Neural cell (in vitro differentiated cells): ENCODE results near the gene UTP3. TPM values are rescaled to one million over a fixed set of nuclear protein-coding genes. Genes with fewer than 3 reads are reported as not detected.

ENCODE experiments used
- H2AFZ ChIP-seq: fragments of 200-600, 300-800 bp; sonication (generic), shearing (Covaris generic); 2 replicates; pipeline ENCODE4 v1.6.0; 2014; ENCODE audit warnings: low read depth, mild to moderate bottlenecking, antibody characterized with exemption, low read length, moderate library complexity
- H3F3A ChIP-seq: fragments of 200-600 bp; shearing (Covaris generic); 2 replicates; pipeline ENCODE4 v1.6.1; 2016; ENCODE audit warnings: mild to moderate bottlenecking, moderate library complexity, mixed read lengths, antibody characterized with exemption, low read length; ENCODE audit not compliant: insufficient read depth, poor library complexity, severe bottlenecking
- H3K27ac ChIP-seq: fragments of 200-600, 300-800 bp; sonication (generic), shearing (Covaris generic); 2 replicates; pipeline ENCODE4 v1.5.1; 2014; ENCODE audit warnings: mild to moderate bottlenecking, low read length, moderate library complexity
- H3K27me3 ChIP-seq: fragments of 300-800, 200-600 bp; sonication (generic), shearing (Covaris generic); 2 replicates; pipeline ENCODE4 v1.6.0; 2014; ENCODE audit warnings: mild to moderate bottlenecking, low read depth, low read length, moderate library complexity; ENCODE audit not compliant: insufficient read depth
- H3K36me3 ChIP-seq: fragments of 300-800, 200-600 bp; sonication (generic), shearing (Covaris generic); 2 replicates; pipeline ENCODE4 v1.5.1; 2014; ENCODE audit warnings: mild to moderate bottlenecking, antibody characterized with exemption, low read length, moderate library complexity; ENCODE audit not compliant: insufficient read depth
- H3K4me2 ChIP-seq: fragments of 300-800, 200-600 bp; sonication (generic), shearing (Covaris generic); 2 replicates; pipeline ENCODE4 v1.6.0; 2014; ENCODE audit warnings: mild to moderate bottlenecking, low read length
- H3K4me3 ChIP-seq: fragments of 300-800, 200-600 bp; sonication (generic), shearing (Covaris generic); 2 replicates; pipeline ENCODE4 v1.5.1; 2014; ENCODE audit warnings: mild to moderate bottlenecking, low read length, moderate library complexity
- H3K79me2 ChIP-seq: fragments of 200-600 bp; shearing (Covaris generic); replicated peaks from 2 replicates; pipeline ENCODE4 v1.6.0; 2014; ENCODE audit warnings: mild to moderate bottlenecking, low read length, moderate library complexity; ENCODE audit not compliant: insufficient read depth
- H3K9ac ChIP-seq: fragments of 300-800, 200-600 bp; sonication (generic), shearing (Covaris generic); 2 replicates; pipeline ENCODE4 v1.6.1; 2016; ENCODE audit warnings: mild to moderate bottlenecking, low read length, mixed read lengths
- H3K9me2 ChIP-seq: fragments of 200-600 bp; shearing (Covaris generic); 2 replicates; pipeline ENCODE4 v1.6.1; 2016; ENCODE audit warnings: mild to moderate bottlenecking, low read length, mixed read lengths; ENCODE audit not compliant: insufficient read depth
- H3K9me3 ChIP-seq: fragments of 200-600, 300-800 bp; sonication (generic), shearing (Covaris generic); 2 replicates; pipeline ENCODE4 v1.6.1; 2016; ENCODE audit warnings: mild to moderate bottlenecking, mixed run types, low read length, moderate library complexity, mixed read lengths
- H4K20me1 ChIP-seq: fragments of 200-600 bp; shearing (Covaris generic); 2 replicates; pipeline ENCODE4 v1.6.1; 2016; ENCODE audit warnings: mild to moderate bottlenecking, mixed run types; ENCODE audit not compliant: insufficient read depth
- CTCF ChIP-seq: fragments of 450-650 bp; IDR thresholded peaks from 2 replicates; pipeline ENCODE4 v1.5.1; 2014; ENCODE audit warnings: antibody characterized with exemption, mild to moderate bottlenecking, moderate library complexity; ENCODE audit not compliant: poor library complexity, severe bottlenecking
- EP300 ChIP-seq: fragments of 450-650 bp; conservative IDR thresholded peaks from 2 replicates; pipeline ENCODE4 v1.6.1; 2014; ENCODE audit warnings: antibody characterized with exemption, mild to moderate bottlenecking, moderate library complexity; ENCODE audit not compliant: poor library complexity, severe bottlenecking
- EZH2 ChIP-seq: fragments of 200-600, 300-800 bp; shearing (Covaris generic), sonication (generic); IDR thresholded peaks from 2 replicates; pipeline ENCODE4 v1.6.1; 2014; ENCODE audit warnings: antibody characterized with exemption, low read length, borderline replicate concordance, mild to moderate bottlenecking; ENCODE audit not compliant: insufficient read depth, poor library complexity, severe bottlenecking
- MXI1 ChIP-seq: fragments of 450-650 bp; conservative IDR thresholded peaks from 2 replicates; pipeline ENCODE4 v1.6.1; 2014; ENCODE audit warnings: antibody characterized with exemption, mild to moderate bottlenecking; ENCODE audit not compliant: poor library complexity, severe bottlenecking
- POLR2AphosphoS5 ChIP-seq: IDR thresholded peaks from 2 replicates; pipeline ENCODE4 v1.6.1; 2012
- RAD21 ChIP-seq: fragments of 450-650 bp; conservative IDR thresholded peaks from 2 replicates; pipeline ENCODE4 v1.6.1; 2014; ENCODE audit warnings: antibody characterized with exemption, mild to moderate bottlenecking, moderate library complexity
- REST ChIP-seq: IDR thresholded peaks from 2 replicates; pipeline ENCODE4 v1.6.1; 2012; ENCODE audit warnings: borderline replicate concordance
- SMC3 ChIP-seq: fragments of 450-650 bp; conservative IDR thresholded peaks from 2 replicates; pipeline ENCODE4 v1.6.1; 2014; ENCODE audit warnings: antibody characterized with exemption, mild to moderate bottlenecking, moderate library complexity; ENCODE audit not compliant: poor library complexity
- TAF1 ChIP-seq: IDR thresholded peaks from 2 replicates; pipeline ENCODE4 v1.6.1; 2012; ENCODE audit warnings: low read depth
- polyA plus RNA-seq: library from polyadenylated mRNA; depleted of rRNA; stranded (reverse); fragments of >200 nt; gene quantifications from 2 replicates; pipeline ENCODE4 v1.2.3, GENCODE V29; 2014

The UTP3 gene
- polyA plus RNA-seq, 1 donor from 2014 or later = 11.3 TPM

- Histone ChIP-seq H3K9me3 (no peaks in the 10 kb centered on the region), H3K27me3 (no peaks in the 10 kb centered on the region), H3K9ac (no peak overlapping the region), H3K79me2 (peaks cover 30% of the 10 kb centered on the region), H4K20me1 (no peaks in the 10 kb centered on the region), H3K4me2 (no peak overlapping the region), H3K4me3 (no peak overlapping the region), H3K27ac (no peak overlapping the region), H2AFZ (no peak overlapping the region), H3K36me3 (no peaks in the 10 kb centered on the region), H3K9me2 (no peaks in the 10 kb centered on the region), H3F3A (peaks cover 3% of the 10 kb centered on the region)
- no peak for TF ChIP-seq POLR2AphosphoS5
These were observed 30.7 kb downstream of the UTP3 start for GRCh38 chr4:70718811-70719604.

GRCh38 chr4:70721747-70722146 is 33.4 kb downstream of the UTP3 start, which contains the start of gene RUFY3:
TSS of gene RUFY3 (plus strand) at chr4:70721964. CDS start at chr4:70722574, 610 bp downstream.
- peaks cover 51% of the 10 kb centered on the region for H3K79me2 ChIP-seq
- peaks cover 6% of the 10 kb centered on the region for H4K20me1 ChIP-seq
- H3K4me2 ChIP-seq = peak within 1 kb of the TSS; percentile 60
- H3K9me3 ChIP-seq = no peaks in the 10 kb centered on the region
- peak within 1 kb of the TSS; percentile 96 for H3K27ac ChIP-seq
- H3K36me3 ChIP-seq = no peaks in the 10 kb centered on the region
- TF ChIP-seq SMC3 (peak; percentile 9), MXI1 (peak; percentile 10), EP300 (peak; percentile 76), REST (peak; percentile 69), POLR2AphosphoS5 (peak; percentile 92), EZH2 (no peak), TAF1 (no peak)
- no peaks in the 10 kb centered on the region for H3K9me2 ChIP-seq
- peak within 1 kb of the TSS; percentile 71 for H3K4me3 ChIP-seq
- H3K27me3 ChIP-seq = no peaks in the 10 kb centered on the region
- H2AFZ ChIP-seq = peak within 1 kb of the TSS; percentile 42
- H3F3A ChIP-seq = peaks cover 3% of the 10 kb centered on the region
- H3K9ac ChIP-seq = peak within 1 kb of the TSS; percentile 81

- H3K4me2 ChIP-seq = peak overlapping the region; percentile 60
- peaks cover 3% of the 10 kb centered on the region for H3F3A ChIP-seq
- TF ChIP-seq SMC3 (peak; percentile 41), MXI1 (peak; percentile 45), CTCF (no peak), REST (no peak), EZH2 (no peak), RAD21 (peak; percentile 24), POLR2AphosphoS5 (peak; percentile 85), TAF1 (no peak), EP300 (peak; percentile 76)
- H3K27ac ChIP-seq = peak overlapping the region; percentile 96
- H3K36me3 ChIP-seq = no peaks in the 10 kb centered on the region
- H3K4me3 ChIP-seq = peak overlapping the region; percentile 71
- H3K9me3 ChIP-seq = no peaks in the 10 kb centered on the region
- peaks cover 6% of the 10 kb centered on the region for H4K20me1 ChIP-seq
- no peaks in the 10 kb centered on the region for H3K27me3 ChIP-seq
- peak overlapping the region; percentile 81 for H3K9ac ChIP-seq
- peaks cover 56% of the 10 kb centered on the region for H3K79me2 ChIP-seq
- H2AFZ ChIP-seq = peak overlapping the region; percentile 42
- H3K9me2 ChIP-seq = no peaks in the 10 kb centered on the region
These were observed 34.0 kb downstream of the UTP3 start for GRCh38 chr4:70722199-70722791.
